ENCODE results near the gene KDM4F. TPM values are rescaled to one million over a fixed set of nuclear protein-coding genes. Genes with fewer than 3 reads are reported as not detected.

KDM4F gene
- total and polyA plus RNA-seq, 3 experiments from 2014 or later: not detected

GRCh38 chr11:95050595-95051202, 1.5 kb downstream of the KDM4F start:
- peaks cover 11% of the 10 kb centered on the region for H3K27me3 ChIP-seq (ENCODE audit: insufficient read depth, low read length, poor library complexity, severe bottlenecking)
- H3K4me1 Mint-ChIP-seq: no peaks in the 10 kb centered on the region
- no peak for DNase-seq
- no peak overlapping the region for H3K27ac Mint-ChIP-seq
- peaks cover 33 to 62% of the 10 kb centered on the region in 2 donors for H3K27me3 Mint-ChIP-seq
- H3K4me3 ChIP-seq (ENCODE audit: low read length): no peak overlapping the region
- POLR2A ChIA-PET: no interaction called here
- CTCF ChIA-PET: no interaction called here
- no peak overlapping the region for H3K27ac ChIP-seq (ENCODE audit: low read depth, low read length)
- H3K9me3 ChIP-seq (ENCODE audit: low read length): no peaks in the 10 kb centered on the region
- peaks cover 0 to 4% (median 0%) of the 10 kb centered on the region in 3 donors for H3K36me3 Mint-ChIP-seq
- H3K4me1 ChIP-seq (ENCODE audit: insufficient read depth, low read length): no peaks in the 10 kb centered on the region
- H3K36me3 ChIP-seq (ENCODE audit: insufficient read depth, low read length): no peaks in the 10 kb centered on the region
- H3K4me3 Mint-ChIP-seq: no peak overlapping the region
- H3K9me3 Mint-ChIP-seq: no peaks in the 10 kb centered on the region

DNA sequence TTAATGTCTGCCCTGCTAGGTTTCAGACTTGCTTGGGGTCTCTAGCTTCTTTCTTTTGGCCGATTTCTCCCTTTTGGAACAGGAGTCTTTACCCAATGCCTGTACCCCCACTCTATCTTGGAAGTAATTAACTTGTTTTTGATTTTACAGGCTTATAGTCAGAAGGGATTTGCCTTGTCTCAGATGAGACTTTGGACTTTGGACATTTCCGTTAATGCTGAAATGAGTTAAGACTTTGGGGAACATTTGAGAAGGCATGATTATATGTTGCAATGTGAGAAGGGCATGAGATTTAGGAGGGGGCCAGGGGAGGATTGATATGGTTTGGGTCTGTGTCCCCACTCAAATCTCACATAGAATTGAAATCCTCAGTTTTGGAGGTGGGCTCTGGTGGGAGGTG, 5.1 kb downstream of the KDM4F start:
- H3K36me3 ChIP-seq (ENCODE audit: insufficient read depth, low read length): no peaks in the 10 kb centered on the region
- H3K27ac ChIP-seq (ENCODE audit: low read depth, low read length): no peak overlapping the region
- peaks cover 11% of the 10 kb centered on the region for H3K27me3 ChIP-seq (ENCODE audit: insufficient read depth, low read length, poor library complexity, severe bottlenecking)
- H3K4me1 ChIP-seq (ENCODE audit: insufficient read depth, low read length): no peaks in the 10 kb centered on the region
- Mint-ChIP-seq H3K27me3 (peaks cover 30 to 57% of the 10 kb centered on the region in 2 donors), H3K9me3 (no peaks in the 10 kb centered on the region), H3K27ac (no peak overlapping the region), H3K4me3 (no peak overlapping the region), H3K36me3 (peaks cover 0 to 4% (median 0%) of the 10 kb centered on the region in 3 donors), H3K4me1 (no peaks in the 10 kb centered on the region)
- ChIA-PET POLR2A (no interaction called here), CTCF (no interaction called here)
- H3K9me3 ChIP-seq (ENCODE audit: low read length): no peaks in the 10 kb centered on the region
- no peak for DNase-seq
- H3K4me3 ChIP-seq (ENCODE audit: low read length): no peak overlapping the region

- Histone ChIP-seq H3K27me3 (ENCODE audit: insufficient read depth, low read length, poor library complexity, severe bottlenecking) (peaks cover 6% of the 10 kb centered on the region), H3K27ac (ENCODE audit: low read depth, low read length) (no peak overlapping the region), H3K4me3 (ENCODE audit: low read length) (no peak overlapping the region), H3K4me1 (ENCODE audit: insufficient read depth, low read length) (no peaks in the 10 kb centered on the region), H3K9me3 (ENCODE audit: low read length) (no peaks in the 10 kb centered on the region), H3K36me3 (ENCODE audit: insufficient read depth, low read length) (no peaks in the 10 kb centered on the region)
- no peak for DNase-seq
- ChIA-PET POLR2A (no interaction called here), CTCF (no interaction called here)
- Mint-ChIP-seq H3K4me3 (no peak overlapping the region), H3K9me3 (no peaks in the 10 kb centered on the region), H3K4me1 (no peaks in the 10 kb centered on the region), H3K27ac (no peak overlapping the region), H3K36me3 (peaks cover 0 to 4% (median 0%) of the 10 kb centered on the region in 3 donors), H3K27me3 (peaks cover 28 to 64% of the 10 kb centered on the region in 2 donors)
Observed at GRCh38 chr11:95055283-95055897, 6.2 kb downstream of the KDM4F start.

GRCh38 chr11:95057959-95058358, 8.7 kb downstream of the KDM4F start:
- no peaks in the 10 kb centered on the region for H3K9me3 ChIP-seq (ENCODE audit: low read length)
- H3K36me3 ChIP-seq (ENCODE audit: insufficient read depth, low read length): no peaks in the 10 kb centered on the region
- Mint-ChIP-seq H3K36me3 (no peaks in the 10 kb centered on the region), H3K4me1 (no peaks in the 10 kb centered on the region), H3K9me3 (no peaks in the 10 kb centered on the region), H3K4me3 (no peak overlapping the region), H3K27ac (no peak overlapping the region), H3K27me3 (peaks cover 28 to 49% of the 10 kb centered on the region in 2 donors)
- POLR2A ChIA-PET: no interaction called here
- no peaks in the 10 kb centered on the region for H3K4me1 ChIP-seq (ENCODE audit: insufficient read depth, low read length)
- H3K4me3 ChIP-seq (ENCODE audit: low read length): no peak overlapping the region
- CTCF ChIA-PET: interaction anchor here (2.3 kb wide), 1 partner anchor 9 kb away, joined by 9 read pairs; the partner anchor contains the start of gene SRSF8
- H3K27ac ChIP-seq (ENCODE audit: low read depth, low read length): no peak overlapping the region
- DNase-seq: no peak
- H3K27me3 ChIP-seq (ENCODE audit: insufficient read depth, low read length, poor library complexity, severe bottlenecking): peaks cover 5% of the 10 kb centered on the region

GRCh38 chr11:95058621-95059020, 9.4 kb downstream of the KDM4F start:
- Histone ChIP-seq H3K27me3 (ENCODE audit: insufficient read depth, low read length, poor library complexity, severe bottlenecking) (peaks cover 5% of the 10 kb centered on the region), H3K36me3 (ENCODE audit: insufficient read depth, low read length) (no peaks in the 10 kb centered on the region), H3K4me3 (ENCODE audit: low read length) (no peak overlapping the region), H3K9me3 (ENCODE audit: low read length) (no peaks in the 10 kb centered on the region), H3K27ac (ENCODE audit: low read depth, low read length) (no peak overlapping the region), H3K4me1 (ENCODE audit: insufficient read depth, low read length) (no peaks in the 10 kb centered on the region)
- no peaks in the 10 kb centered on the region for H3K4me1 Mint-ChIP-seq
- POLR2A ChIA-PET: no interaction called here
- H3K27ac Mint-ChIP-seq: no peak overlapping the region
- H3K4me3 Mint-ChIP-seq: no peak overlapping the region
- CTCF ChIA-PET: interaction anchor here (2.3 kb wide), 1 partner anchor 8 kb away, joined by 9 read pairs; the partner anchor contains the start of gene SRSF8
- H3K36me3 Mint-ChIP-seq: no peaks in the 10 kb centered on the region
- DNase-seq: no peak
- H3K27me3 Mint-ChIP-seq: peaks cover 24 to 43% of the 10 kb centered on the region in 2 donors
- no peaks in the 10 kb centered on the region for H3K9me3 Mint-ChIP-seq

DNA sequence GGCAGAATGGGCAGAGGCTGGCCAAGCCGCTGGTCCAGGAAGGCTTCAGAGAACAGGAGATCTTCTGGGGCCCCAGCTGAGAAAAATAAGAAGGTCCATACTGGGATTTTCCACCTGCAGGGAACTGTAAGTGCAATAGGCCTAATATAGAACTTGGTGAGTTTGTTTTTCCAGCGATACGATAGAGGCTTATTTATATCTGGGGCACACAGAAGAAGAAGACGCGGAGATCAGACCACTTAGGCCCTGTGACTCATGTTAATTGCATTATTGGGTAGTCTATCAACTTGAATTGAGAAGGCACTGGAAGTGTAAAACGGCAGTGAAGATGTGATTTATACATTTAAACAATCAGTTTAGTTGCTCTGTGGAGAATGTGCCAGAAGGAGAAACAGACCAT, 9.8 kb downstream of the KDM4F start:
- H3K27ac Mint-ChIP-seq: no peak overlapping the region
- H3K4me3 ChIP-seq (ENCODE audit: low read length): no peak overlapping the region
- peaks cover 5% of the 10 kb centered on the region for H3K27me3 ChIP-seq (ENCODE audit: insufficient read depth, low read length, poor library complexity, severe bottlenecking)
- no peaks in the 10 kb centered on the region for H3K4me1 Mint-ChIP-seq
- CTCF ChIA-PET: interaction anchor here (2.3 kb wide), 1 partner anchor 8 kb away, joined by 9 read pairs; the partner anchor contains the start of gene SRSF8
- H3K9me3 ChIP-seq (ENCODE audit: low read length): no peaks in the 10 kb centered on the region
- DNase-seq: no peak
- H3K4me1 ChIP-seq (ENCODE audit: insufficient read depth, low read length): no peaks in the 10 kb centered on the region
- no peaks in the 10 kb centered on the region for H3K9me3 Mint-ChIP-seq
- H3K4me3 Mint-ChIP-seq: no peak overlapping the region
- no peaks in the 10 kb centered on the region for H3K36me3 Mint-ChIP-seq
- peaks cover 21 to 39% of the 10 kb centered on the region in 2 donors for H3K27me3 Mint-ChIP-seq
- POLR2A ChIA-PET: no interaction called here
- no peaks in the 10 kb centered on the region for H3K36me3 ChIP-seq (ENCODE audit: insufficient read depth, low read length)
- no peak overlapping the region for H3K27ac ChIP-seq (ENCODE audit: low read depth, low read length)

GRCh38 chr11:95065336-95065735, 16.1 kb downstream of the KDM4F start:
- Mint-ChIP-seq H3K4me1 (peaks cover 17 to 24% (median 19%) of the 10 kb centered on the region in 3 donors), H3K36me3 (peaks cover 0 to 19% (median 5%) of the 10 kb centered on the region in 3 donors), H3K27ac (no peak overlapping the region), H3K27me3 (peaks cover 5% of the 10 kb centered on the region in 2 donors), H3K9me3 (no peaks in the 10 kb centered on the region), H3K4me3 (peak overlapping the region in 2 of 7 donors; percentile 17 to 20)
- Histone ChIP-seq H3K9me3 (ENCODE audit: low read length) (no peaks in the 10 kb centered on the region), H3K4me1 (ENCODE audit: insufficient read depth, low read length) (peaks cover 18% of the 10 kb centered on the region), H3K27me3 (ENCODE audit: insufficient read depth, low read length, poor library complexity, severe bottlenecking) (no peaks in the 10 kb centered on the region), H3K4me3 (ENCODE audit: low read length) (no peak overlapping the region), H3K36me3 (ENCODE audit: insufficient read depth, low read length) (no peaks in the 10 kb centered on the region), H3K27ac (ENCODE audit: low read depth, low read length) (no peak overlapping the region)
- CTCF ChIA-PET: no interaction called here
- no peak for DNase-seq
- POLR2A ChIA-PET: no interaction called here

DNA sequence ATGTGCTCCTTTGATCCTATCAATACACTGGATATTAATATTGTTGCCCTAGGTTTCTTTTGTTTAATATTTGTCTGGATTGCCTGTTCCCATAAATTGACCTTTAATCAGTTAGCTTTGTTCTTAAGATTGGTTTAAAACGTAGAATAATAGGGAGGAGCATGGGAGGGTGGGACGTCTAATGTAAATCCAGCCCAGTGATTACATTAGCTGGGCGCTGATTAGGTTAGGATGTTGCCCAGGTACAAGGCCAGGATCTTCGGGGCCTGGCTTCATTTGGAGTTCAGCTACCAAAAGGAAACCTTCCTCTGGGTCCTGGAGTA, 17.5 kb downstream of the KDM4F start, which contains the start of gene SRSF8:
Gene SRSF8 (plus strand): TSS at position 204 of the 323 bp plus-strand sequence. CDS start 308 bp downstream, outside the sequence.
- Mint-ChIP-seq H3K27ac (peak within 1 kb of the TSS; percentile 85 to 99 (median 99)), H3K9me3 (no peaks in the 10 kb centered on the region), H3K27me3 (no peaks in the 10 kb centered on the region), H3K36me3 (peaks cover 0 to 28% (median 7%) of the 10 kb centered on the region in 3 donors), H3K4me3 (peak within 1 kb of the TSS; percentile 91 to 100 (median 97)), H3K4me1 (peaks cover 26 to 35% (median 31%) of the 10 kb centered on the region in 3 donors)
- Histone ChIP-seq H3K27ac (ENCODE audit: low read depth, low read length) (peak within 1 kb of the TSS; percentile 96), H3K9me3 (ENCODE audit: low read length) (no peaks in the 10 kb centered on the region), H3K4me1 (ENCODE audit: insufficient read depth, low read length) (peaks cover 29% of the 10 kb centered on the region), H3K27me3 (ENCODE audit: insufficient read depth, low read length, poor library complexity, severe bottlenecking) (no peaks in the 10 kb centered on the region), H3K36me3 (ENCODE audit: insufficient read depth, low read length) (no peaks in the 10 kb centered on the region), H3K4me3 (ENCODE audit: low read length) (peak within 1 kb of the TSS; percentile 78)
- DNase-seq: no peak
- CTCF ChIA-PET: interaction anchor here (0.9 to 8.7 kb wide), 18 partner anchors 9 to 724 kb away, joined by 3 to 116 read pairs (median 5); partner anchors contain the start of genes CEP57, CWC15, ENDOD1 and FAM76B
- POLR2A ChIA-PET: interaction anchor here (0.6 to 7.1 kb wide), 19 partner anchors 10 to 1326 kb away, joined by 3 to 164 read pairs (median 7); partner anchors contain the start of genes C11orf54, CCDC82, CEP57 and CWC15
